Sigmoid colon (tissue), 7 donors: ENCODE results near the gene CCDC146. TPM values are rescaled to one million over a fixed set of nuclear protein-coding genes. Genes with fewer than 3 reads are reported as not detected.

Experiments
- DNase-seq: peaks from one replicate; pipeline ENCODE4 v3.0.0-alpha.2; 2019
- H3K27ac ChIP-seq, 4 donors: fragments of 200-600 bp; sonication (generic); one replicate each; pipeline ENCODE4 v1.5.1; 2016 to 2019; ENCODE audit warnings: mild to moderate bottlenecking in 1 of 4
- H3K27me3 ChIP-seq, 3 donors: fragments of 200-600 bp; sonication (generic); one replicate each; pipeline ENCODE4 v1.5.1; 2019; ENCODE audit warnings: mild to moderate bottlenecking in 1 of 3
- H3K36me3 ChIP-seq, 4 donors: fragments of 200-600 bp; sonication (generic); one replicate each; pipeline ENCODE4 v1.5.1; 2016 to 2019
- H3K4me1 ChIP-seq, 4 donors: fragments of 200-600 bp; sonication (generic); one replicate each; pipeline ENCODE4 v1.5.1; 2017 to 2019
- H3K4me3 ChIP-seq, 4 donors: fragments of 200-600 bp; sonication (generic); one replicate each; pipeline ENCODE4 v1.5.1; 2017 to 2019; ENCODE audit warnings: mild to moderate bottlenecking in 2 of 4, moderate library complexity in 1 of 4
- H3K9me3 ChIP-seq, 4 donors: fragments of 200-600 bp in 3 of 4; sonication (generic) in 3 of 4; one replicate each; pipeline versions ENCODE4 v1.5.1 to v1.6.1; 2013 to 2019
- CTCF ChIP-seq, 4 experiments: fragments of 450-650 bp in 3 of 4; fragments of 200-600 bp in 1 of 4; IDR thresholded peaks; one replicate each; pipeline ENCODE4 v1.5.1; 2016 to 2019; ENCODE audit warnings: antibody characterized with exemption in 4 of 4, mild to moderate bottlenecking in 3 of 4, moderate library complexity in 2 of 4
- EP300 ChIP-seq, 4 donors: sonication (generic); formaldehyde crosslinking; IDR thresholded peaks; one replicate each; pipeline ENCODE4 v1.6.1; 2017; ENCODE audit warnings: antibody characterized with exemption in 4 of 4
- POLR2A ChIP-seq, 2 donors: fragments of 450-650 bp; IDR thresholded peaks; one replicate each; pipeline ENCODE4 v1.6.1; 2016; ENCODE audit warnings: antibody characterized with exemption in 2 of 2, mild to moderate bottlenecking in 2 of 2, moderate library complexity in 2 of 2
- POLR2AphosphoS5 ChIP-seq, 4 donors: sonication (generic); formaldehyde crosslinking; IDR thresholded peaks; one replicate each; pipeline ENCODE4 v1.6.1; 2017; ENCODE audit warnings: antibody characterized with exemption in 4 of 4
- WGBS, 2 donors: extraction: QIAGEN DNeasy Blood & Tissue Kit; methylation state at CpG; one replicate each; pipeline ENCODE4 v1.1.7; 2013; 5-methylcytosine and 5-hydroxymethylcytosine counted together
- intact Hi-C: fragments of 100-400 bp; cut with DNase I; formaldehyde crosslinking; loops from one replicate; pipeline ENCODE4 v1.15.1; 2023
- polyA plus RNA-seq, 3 donors: library from polyadenylated mRNA; stranded (reverse); fragments of 200-250 nt; gene quantifications; one replicate each; pipeline ENCODE4 v1.2.3, GENCODE V29; 2013
- total RNA-seq, 4 donors: library from RNA; depleted of rRNA; stranded (reverse); fragments of >200 nt; gene quantifications; one replicate each; pipeline ENCODE4 v1.1.0, GENCODE V29; 2016
- donor health status: healthy with polysubstance abuse.
- donor health status: Bipolar disorder and iron deficiency.
- donor health status: healthy.

Gene CCDC146
- total and polyA plus RNA-seq, 7 donors = 2.3 to 45.7 (median 18.4) TPM

GRCh38 chr7:77181015-77181595 lies 58.7 kb downstream of the CCDC146 start:
- H3K4me1 ChIP-seq = peaks cover 0 to 26% (median 16%) of the 10 kb centered on the region in 4 donors
- H3K27me3 ChIP-seq = no peaks in the 10 kb centered on the region
- no peak for DNase-seq
- H3K27ac ChIP-seq = no peak overlapping the region
- 65 to 78% methylated on average over 4 of the region's 4 CpGs for WGBS, 2 donors
- H3K4me3 ChIP-seq = no peak overlapping the region
- TF ChIP-seq POLR2AphosphoS5 (IDR thresholded peaks at IDR 0.05) = no peak
- TF ChIP-seq EP300 (IDR thresholded peaks at IDR 0.05) = no peak
- no peak for TF ChIP-seq POLR2A (IDR thresholded peaks at IDR 0.05)
- no peaks in the 10 kb centered on the region for H3K36me3 ChIP-seq
- no peaks in the 10 kb centered on the region for H3K9me3 ChIP-seq
- intact Hi-C loops = no loop called here

- peaks cover 0 to 26% (median 16%) of the 10 kb centered on the region in 4 donors for H3K4me1 ChIP-seq
- 21 to 72% methylated on average over 3 of the region's 3 CpGs for WGBS, 2 donors
- DNase-seq = no peak
- no peak overlapping the region for H3K4me3 ChIP-seq
- H3K27ac ChIP-seq = no peak overlapping the region
- TF ChIP-seq EP300 (IDR thresholded peaks at IDR 0.05) (no peak), POLR2A (IDR thresholded peaks at IDR 0.05) (no peak), POLR2AphosphoS5 (IDR thresholded peaks at IDR 0.05) (no peak), CTCF (IDR thresholded peaks at IDR 0.05) (no peak)
- H3K36me3 ChIP-seq = no peaks in the 10 kb centered on the region
- intact Hi-C loops = no loop called here
- no peaks in the 10 kb centered on the region for H3K9me3 ChIP-seq
- no peaks in the 10 kb centered on the region for H3K27me3 ChIP-seq
These were observed 59.3 kb downstream of the CCDC146 start for GRCh38 chr7:77181734-77182133.

GRCh38 chr7:77182261-77182660 lies 59.8 kb downstream of the CCDC146 start:
- no peak for DNase-seq
- WGBS, 2 donors = 30 to 83% methylated on average over 1 of the region's 1 CpG
- no peaks in the 10 kb centered on the region for H3K27me3 ChIP-seq
- H3K4me3 ChIP-seq = no peak overlapping the region
- H3K9me3 ChIP-seq = no peaks in the 10 kb centered on the region
- no peak overlapping the region for H3K27ac ChIP-seq
- intact Hi-C loops = no loop called here
- TF ChIP-seq POLR2AphosphoS5 (IDR thresholded peaks at IDR 0.05) (no peak), EP300 (IDR thresholded peaks at IDR 0.05) (no peak), CTCF (IDR thresholded peaks at IDR 0.05) (no peak), POLR2A (IDR thresholded peaks at IDR 0.05) (no peak)
- no peaks in the 10 kb centered on the region for H3K36me3 ChIP-seq
- peaks cover 0 to 26% (median 16%) of the 10 kb centered on the region in 4 donors for H3K4me1 ChIP-seq

GRCh38 chr7:77184463-77184862 lies 62.0 kb downstream of the CCDC146 start:
- Histone ChIP-seq H3K4me1 (peaks cover 0 to 19% (median 16%) of the 10 kb centered on the region in 4 donors), H3K27ac (peak overlapping the region in 3 of 4 donors; percentile 17 to 62 (median 38)), H3K9me3 (no peaks in the 10 kb centered on the region), H3K27me3 (no peaks in the 10 kb centered on the region), H3K4me3 (no peak overlapping the region), H3K36me3 (no peaks in the 10 kb centered on the region)
- DNase-seq = no peak
- intact Hi-C loops = no loop called here
- no peak for TF ChIP-seq CTCF (IDR thresholded peaks at IDR 0.05)
- no peak for TF ChIP-seq EP300 (IDR thresholded peaks at IDR 0.05)
- no peak for TF ChIP-seq POLR2AphosphoS5 (IDR thresholded peaks at IDR 0.05)
- no peak for TF ChIP-seq POLR2A (IDR thresholded peaks at IDR 0.05)

- peaks cover 0 to 19% (median 16%) of the 10 kb centered on the region in 4 donors for H3K4me1 ChIP-seq
- 74 to 76% methylated on average over 3 of the region's 3 CpGs for WGBS, 2 donors
- no peaks in the 10 kb centered on the region for H3K36me3 ChIP-seq
- no peaks in the 10 kb centered on the region for H3K27me3 ChIP-seq
- intact Hi-C loops = no loop called here
- H3K4me3 ChIP-seq = no peak overlapping the region
- TF ChIP-seq POLR2A (IDR thresholded peaks at IDR 0.05) (no peak), EP300 (IDR thresholded peaks at IDR 0.05) (no peak), POLR2AphosphoS5 (IDR thresholded peaks at IDR 0.05) (no peak), CTCF (IDR thresholded peaks at IDR 0.05) (no peak)
- no peaks in the 10 kb centered on the region for H3K9me3 ChIP-seq
- peak overlapping the region in 3 of 4 donors; percentile 17 to 62 (median 38) for H3K27ac ChIP-seq
- no peak for DNase-seq
These were observed 62.6 kb downstream of the CCDC146 start for GRCh38 chr7:77184990-77185389.
